HepG2 (cell line): ENCODE results near the gene USF2. TPM values are rescaled to one million over a fixed set of nuclear protein-coding genes. Genes with fewer than 3 reads are reported as not detected.

Source experiments
- ARID5B ChIP-seq: IDR thresholded peaks from 2 replicates; pipeline ENCODE4 v1.4.0; 2020; ENCODE audit warnings: mild to moderate bottlenecking, missing genetic modification reagents
- HBP1 ChIP-seq: IDR thresholded peaks from 2 replicates; pipeline ENCODE4 v1.6.1; 2016; ENCODE audit warnings: low read depth, control low read depth
- KMT2A ChIP-seq: sonication (generic); formaldehyde crosslinking; IDR thresholded peaks from 2 replicates; pipeline ENCODE4 v1.4.0; 2020; ENCODE audit warnings: missing genetic modification reagents
- PAXIP1 ChIP-seq: sonication (generic); formaldehyde crosslinking; conservative IDR thresholded peaks from 2 replicates; pipeline ENCODE4 v1.4.0; 2020; ENCODE audit warnings: mild to moderate bottlenecking, missing genetic modification reagents, moderate library complexity
- THAP8 ChIP-seq: sonication (generic); formaldehyde crosslinking; IDR thresholded peaks from 2 replicates; pipeline ENCODE4 v1.5.1; 2020; ENCODE audit warnings: missing genetic modification reagents, mild to moderate bottlenecking, borderline replicate concordance
- WIZ ChIP-seq: sonication (generic); formaldehyde crosslinking; IDR thresholded peaks from 2 replicates; pipeline ENCODE4 v1.5.1; 2020; ENCODE audit warnings: mild to moderate bottlenecking, missing genetic modification reagents
- ZBTB7A ChIP-seq: sonication (generic); formaldehyde crosslinking; IDR thresholded peaks from 2 replicates; pipeline ENCODE4 v1.8.0; 2022; ENCODE audit warnings: mild to moderate bottlenecking, missing genetic modification reagents
- ZFP37 ChIP-seq: sonication (generic); formaldehyde crosslinking; IDR thresholded peaks from 2 replicates; pipeline ENCODE4 v1.4.0; 2020; ENCODE audit warnings: missing genetic modification reagents, borderline replicate concordance
- ZNF10 ChIP-seq: sonication (generic); formaldehyde crosslinking; IDR thresholded peaks from 2 replicates; pipeline ENCODE4 v1.4.0; 2020; ENCODE audit warnings: mild to moderate bottlenecking, low read depth, missing genetic modification reagents, borderline replicate concordance
- ZNF446 ChIP-seq: sonication (generic); formaldehyde crosslinking; IDR thresholded peaks from 2 replicates; pipeline ENCODE4 v1.5.0; 2020; ENCODE audit warnings: mild to moderate bottlenecking, missing genetic modification reagents
- ZNF512 ChIP-seq: sonication (generic); formaldehyde crosslinking; IDR thresholded peaks from 2 replicates; pipeline ENCODE4 v1.4.0; 2020; ENCODE audit warnings: mild to moderate bottlenecking, missing genetic modification reagents
- ZNF546 ChIP-seq: sonication (generic); formaldehyde crosslinking; conservative IDR thresholded peaks from 2 replicates; pipeline ENCODE4 v1.8.1; 2023; ENCODE audit warnings: mild to moderate bottlenecking, missing genetic modification reagents
- ZNF605 ChIP-seq: sonication (generic); formaldehyde crosslinking; IDR thresholded peaks from 2 replicates; pipeline ENCODE4 v1.8.0; 2022; ENCODE audit warnings: mild to moderate bottlenecking, missing genetic modification reagents
- ZNF644 ChIP-seq: IDR thresholded peaks from 2 replicates; pipeline ENCODE4 v1.6.1; 2016; ENCODE audit warnings: low read depth
- ZSCAN5A ChIP-seq: sonication (generic); formaldehyde crosslinking; IDR thresholded peaks from 2 replicates; pipeline ENCODE4 v1.8.0; 2022; ENCODE audit warnings: mild to moderate bottlenecking, missing genetic modification reagents, borderline replicate concordance
- polyA plus RNA-seq, 8 experiments: library from polyadenylated mRNA; depleted of rRNA in 3 of 8; stranded (reverse) in 7 of 8; unstranded in 1 of 8; fragments of >200 nt; fragmentation: Illumina TruSeq in 4 of 8; extraction: Trizol in 4 of 8; gene quantifications; 2 replicates each; pipeline versions ENCODE4 v1.2.1 to v1.2.3, GENCODE V29; 2011 to 2016; ENCODE audit warnings: low read depth in 4 of 8, missing spikeins in 1 of 8, mixed read lengths in 1 of 8; ENCODE audit not compliant: insufficient read depth in 1 of 8
- total RNA-seq, 5 experiments: library from RNA; depleted of rRNA; stranded (reverse); fragments of >200 nt; fragmentation: Illumina TruSeq; extraction: Trizol; gene quantifications; 2 replicates each; pipeline ENCODE4 v1.2.3, GENCODE V29; 2016; ENCODE audit warnings: low read depth in 1 of 5

USF2 gene
- total and polyA plus RNA-seq, 2 of the 13 experiments (the other 11 are each of a cell fraction or from before 2014, with no cell fraction given), result 54.9 to 106 TPM

GRCh38 chr19:35248310-35249145, 20.2 kb upstream of the USF2 start, which contains the start of gene LSR (continued):
- TF ChIP-seq ZNF512 (CRISPR knock-in tag) (no peak), ZNF605 (peak; percentile 63), PAXIP1 (CRISPR knock-in tag) (peak; percentile 75), THAP8 (CRISPR knock-in tag) (no peak), KMT2A (CRISPR knock-in tag) (peak; percentile 53; the same call in 1 of the 2 replicates), ZBTB7A (CRISPR knock-in tag) (peak; percentile 83; the same call in 1 of the 2 replicates), ZNF546 (CRISPR knock-in tag) (peak; percentile 87), ZFP37 (CRISPR knock-in tag) (peak; percentile 65; the same call in 1 of the 2 replicates), HBP1 (CRISPR knock-in tag) (peak; percentile 66), WIZ (no peak; the same call in 1 of the 2 replicates), ZNF446 (CRISPR knock-in tag) (peak; percentile 95), ZNF10 (CRISPR knock-in tag) (no peak), ARID5B (CRISPR knock-in tag) (0 out of 2 replicates have a peak, but pooled peaks have one; percentile 19), ZSCAN5A (peak; percentile 84), ZNF644 (no peak)
